ENCODE measurements around the gene ZFPM1. TPM values are rescaled to one million over a fixed set of nuclear protein-coding genes. Genes with fewer than 3 reads are reported as not detected.

The ZFPM1 gene
- total and polyA plus RNA-seq, 2 experiments from 2014 or later = 0.53 to 2.2 TPM

DNA sequence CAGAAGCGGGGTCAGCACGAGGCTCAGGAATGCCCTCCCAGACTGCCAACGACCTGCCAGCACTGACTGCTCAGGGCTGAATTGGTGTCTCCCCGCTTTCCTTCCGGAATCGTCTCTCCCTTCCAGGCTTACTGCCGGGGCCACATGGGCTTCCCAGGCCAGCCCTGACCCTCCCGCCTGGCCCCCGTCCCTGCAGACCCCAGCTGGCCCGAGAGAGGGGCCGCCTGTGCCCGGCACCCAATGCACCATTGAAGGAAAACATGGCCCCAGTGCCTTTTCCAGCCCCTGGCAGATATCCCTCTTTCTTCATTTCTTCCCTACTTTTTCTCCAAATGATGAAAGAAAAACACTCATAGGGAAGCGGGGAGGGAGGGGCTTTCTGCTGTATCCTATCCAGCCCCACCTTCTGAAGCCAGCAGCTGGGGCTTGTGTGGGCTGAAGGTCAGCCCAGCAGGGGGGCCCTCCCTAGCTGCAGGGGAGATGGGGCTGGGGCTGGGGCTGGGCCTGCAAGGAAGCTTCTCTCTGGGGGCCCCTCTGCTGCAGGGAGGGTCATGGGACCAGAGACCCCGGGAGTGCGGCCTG is 44.4 kb upstream of the ZFPM1 start:
- Histone ChIP-seq H4K20me1 (replicated peaks; ENCODE audit: insufficient read depth) (no peaks in the 10 kb centered on the region), H3F3A (replicated peaks; ENCODE audit: low read depth) (no peaks in the 10 kb centered on the region), H2AFZ (no peak overlapping the region), H3K36me3 (ENCODE audit: insufficient read depth) (no peaks in the 10 kb centered on the region), H3K27me3 (ENCODE audit: insufficient read depth) (no peaks in the 10 kb centered on the region), H3K4me1 (ENCODE audit: insufficient read depth) (no peaks in the 10 kb centered on the region), H3K9me2 (ENCODE audit: insufficient read depth) (no peaks in the 10 kb centered on the region), H3K79me2 (replicated peaks; ENCODE audit: insufficient read depth) (no peaks in the 10 kb centered on the region), H3K4me2 (no peak overlapping the region), H3K27ac (ENCODE audit: low read depth) (no peak overlapping the region), H3K4me3 (no peak overlapping the region)
- TF ChIP-seq, protein P1, sequence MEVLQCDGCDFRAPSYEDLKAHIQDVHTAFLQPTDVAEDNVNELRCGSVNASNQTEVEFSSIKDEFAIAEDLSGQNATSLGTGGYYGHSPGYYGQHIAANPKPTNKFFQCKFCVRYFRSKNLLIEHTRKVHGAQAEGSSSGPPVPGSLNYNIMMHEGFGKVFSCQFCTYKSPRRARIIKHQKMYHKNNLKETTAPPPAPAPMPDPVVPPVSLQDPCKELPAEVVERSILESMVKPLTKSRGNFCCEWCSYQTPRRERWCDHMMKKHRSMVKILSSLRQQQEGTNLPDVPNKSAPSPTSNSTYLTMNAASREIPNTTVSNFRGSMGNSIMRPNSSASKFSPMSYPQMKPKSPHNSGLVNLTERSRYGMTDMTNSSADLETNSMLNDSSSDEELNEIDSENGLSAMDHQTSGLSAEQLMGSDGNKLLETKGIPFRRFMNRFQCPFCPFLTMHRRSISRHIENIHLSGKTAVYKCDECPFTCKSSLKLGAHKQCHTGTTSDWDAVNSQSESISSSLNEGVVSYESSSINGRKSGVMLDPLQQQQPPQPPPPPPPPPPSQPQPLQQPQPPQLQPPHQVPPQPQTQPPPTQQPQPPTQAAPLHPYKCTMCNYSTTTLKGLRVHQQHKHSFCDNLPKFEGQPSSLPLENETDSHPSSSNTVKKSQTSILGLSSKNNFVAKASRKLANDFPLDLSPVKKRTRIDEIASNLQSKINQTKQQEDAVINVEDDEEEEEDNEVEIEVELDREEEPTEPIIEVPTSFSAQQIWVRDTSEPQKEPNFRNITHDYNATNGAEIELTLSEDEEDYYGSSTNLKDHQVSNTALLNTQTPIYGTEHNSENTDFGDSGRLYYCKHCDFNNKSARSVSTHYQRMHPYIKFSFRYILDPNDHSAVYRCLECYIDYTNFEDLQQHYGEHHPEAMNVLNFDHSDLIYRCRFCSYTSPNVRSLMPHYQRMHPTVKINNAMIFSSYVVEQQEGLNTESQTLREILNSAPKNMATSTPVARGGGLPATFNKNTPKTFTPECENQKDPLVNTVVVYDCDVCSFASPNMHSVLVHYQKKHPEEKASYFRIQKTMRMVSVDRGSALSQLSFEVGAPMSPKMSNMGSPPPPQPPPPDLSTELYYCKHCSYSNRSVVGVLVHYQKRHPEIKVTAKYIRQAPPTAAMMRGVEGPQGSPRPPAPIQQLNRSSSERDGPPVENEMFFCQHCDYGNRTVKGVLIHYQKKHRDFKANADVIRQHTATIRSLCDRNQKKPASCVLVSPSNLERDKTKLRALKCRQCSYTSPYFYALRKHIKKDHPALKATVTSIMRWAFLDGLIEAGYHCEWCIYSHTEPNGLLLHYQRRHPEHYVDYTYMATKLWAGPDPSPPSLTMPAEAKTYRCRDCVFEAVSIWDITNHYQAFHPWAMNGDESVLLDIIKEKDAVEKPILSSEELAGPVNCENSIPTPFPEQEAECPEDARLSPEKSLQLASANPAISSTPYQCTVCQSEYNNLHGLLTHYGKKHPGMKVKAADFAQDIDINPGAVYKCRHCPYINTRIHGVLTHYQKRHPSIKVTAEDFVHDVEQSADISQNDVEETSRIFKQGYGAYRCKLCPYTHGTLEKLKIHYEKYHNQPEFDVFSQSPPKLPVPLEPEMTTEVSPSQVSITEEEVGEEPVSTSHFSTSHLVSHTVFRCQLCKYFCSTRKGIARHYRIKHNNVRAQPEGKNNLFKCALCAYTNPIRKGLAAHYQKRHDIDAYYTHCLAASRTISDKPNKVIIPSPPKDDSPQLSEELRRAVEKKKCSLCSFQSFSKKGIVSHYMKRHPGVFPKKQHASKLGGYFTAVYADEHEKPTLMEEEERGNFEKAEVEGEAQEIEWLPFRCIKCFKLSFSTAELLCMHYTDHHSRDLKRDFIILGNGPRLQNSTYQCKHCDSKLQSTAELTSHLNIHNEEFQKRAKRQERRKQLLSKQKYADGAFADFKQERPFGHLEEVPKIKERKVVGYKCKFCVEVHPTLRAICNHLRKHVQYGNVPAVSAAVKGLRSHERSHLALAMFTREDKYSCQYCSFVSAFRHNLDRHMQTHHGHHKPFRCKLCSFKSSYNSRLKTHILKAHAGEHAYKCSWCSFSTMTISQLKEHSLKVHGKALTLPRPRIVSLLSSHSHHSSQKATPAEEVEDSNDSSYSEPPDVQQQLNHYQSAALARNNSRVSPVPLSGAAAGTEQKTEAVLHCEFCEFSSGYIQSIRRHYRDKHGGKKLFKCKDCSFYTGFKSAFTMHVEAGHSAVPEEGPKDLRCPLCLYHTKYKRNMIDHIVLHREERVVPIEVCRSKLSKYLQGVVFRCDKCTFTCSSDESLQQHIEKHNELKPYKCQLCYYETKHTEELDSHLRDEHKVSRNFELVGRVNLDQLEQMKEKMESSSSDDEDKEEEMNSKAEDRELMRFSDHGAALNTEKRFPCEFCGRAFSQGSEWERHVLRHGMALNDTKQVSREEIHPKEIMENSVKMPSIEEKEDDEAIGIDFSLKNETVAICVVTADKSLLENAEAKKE (CRISPR knock-in tag; IDR thresholded peaks at IDR 0.05) = no peak
- TF ChIP-seq JUNB (IDR thresholded peaks at IDR 0.05; ENCODE audit: unreplicated experiment) (no peak), NANOG (IDR thresholded peaks at IDR 0.05; ENCODE audit: borderline replicate concordance) (no peak), ZNF331 (CRISPR knock-in tag; IDR thresholded peaks at IDR 0.05; ENCODE audit: low read depth) (no peak), ZNF114 (CRISPR knock-in tag; IDR thresholded peaks at IDR 0.05) (no peak), EZH2 (IDR thresholded peaks at IDR 0.05; ENCODE audit: low read depth, unreplicated experiment) (no peak), POLR2AphosphoS5 (IDR thresholded peaks at IDR 0.05; ENCODE audit: low read depth) (no peak), STAT1 (IDR thresholded peaks at IDR 0.05; ENCODE audit: unreplicated experiment) (no peak)
- TF ChIP-seq, protein P2, sequence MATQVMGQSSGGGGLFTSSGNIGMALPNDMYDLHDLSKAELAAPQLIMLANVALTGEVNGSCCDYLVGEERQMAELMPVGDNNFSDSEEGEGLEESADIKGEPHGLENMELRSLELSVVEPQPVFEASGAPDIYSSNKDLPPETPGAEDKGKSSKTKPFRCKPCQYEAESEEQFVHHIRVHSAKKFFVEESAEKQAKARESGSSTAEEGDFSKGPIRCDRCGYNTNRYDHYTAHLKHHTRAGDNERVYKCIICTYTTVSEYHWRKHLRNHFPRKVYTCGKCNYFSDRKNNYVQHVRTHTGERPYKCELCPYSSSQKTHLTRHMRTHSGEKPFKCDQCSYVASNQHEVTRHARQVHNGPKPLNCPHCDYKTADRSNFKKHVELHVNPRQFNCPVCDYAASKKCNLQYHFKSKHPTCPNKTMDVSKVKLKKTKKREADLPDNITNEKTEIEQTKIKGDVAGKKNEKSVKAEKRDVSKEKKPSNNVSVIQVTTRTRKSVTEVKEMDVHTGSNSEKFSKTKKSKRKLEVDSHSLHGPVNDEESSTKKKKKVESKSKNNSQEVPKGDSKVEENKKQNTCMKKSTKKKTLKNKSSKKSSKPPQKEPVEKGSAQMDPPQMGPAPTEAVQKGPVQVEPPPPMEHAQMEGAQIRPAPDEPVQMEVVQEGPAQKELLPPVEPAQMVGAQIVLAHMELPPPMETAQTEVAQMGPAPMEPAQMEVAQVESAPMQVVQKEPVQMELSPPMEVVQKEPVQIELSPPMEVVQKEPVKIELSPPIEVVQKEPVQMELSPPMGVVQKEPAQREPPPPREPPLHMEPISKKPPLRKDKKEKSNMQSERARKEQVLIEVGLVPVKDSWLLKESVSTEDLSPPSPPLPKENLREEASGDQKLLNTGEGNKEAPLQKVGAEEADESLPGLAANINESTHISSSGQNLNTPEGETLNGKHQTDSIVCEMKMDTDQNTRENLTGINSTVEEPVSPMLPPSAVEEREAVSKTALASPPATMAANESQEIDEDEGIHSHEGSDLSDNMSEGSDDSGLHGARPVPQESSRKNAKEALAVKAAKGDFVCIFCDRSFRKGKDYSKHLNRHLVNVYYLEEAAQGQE (IDR thresholded peaks at IDR 0.05; ENCODE audit: unreplicated experiment) = no peak
- TF ChIP-seq, protein P3, sequence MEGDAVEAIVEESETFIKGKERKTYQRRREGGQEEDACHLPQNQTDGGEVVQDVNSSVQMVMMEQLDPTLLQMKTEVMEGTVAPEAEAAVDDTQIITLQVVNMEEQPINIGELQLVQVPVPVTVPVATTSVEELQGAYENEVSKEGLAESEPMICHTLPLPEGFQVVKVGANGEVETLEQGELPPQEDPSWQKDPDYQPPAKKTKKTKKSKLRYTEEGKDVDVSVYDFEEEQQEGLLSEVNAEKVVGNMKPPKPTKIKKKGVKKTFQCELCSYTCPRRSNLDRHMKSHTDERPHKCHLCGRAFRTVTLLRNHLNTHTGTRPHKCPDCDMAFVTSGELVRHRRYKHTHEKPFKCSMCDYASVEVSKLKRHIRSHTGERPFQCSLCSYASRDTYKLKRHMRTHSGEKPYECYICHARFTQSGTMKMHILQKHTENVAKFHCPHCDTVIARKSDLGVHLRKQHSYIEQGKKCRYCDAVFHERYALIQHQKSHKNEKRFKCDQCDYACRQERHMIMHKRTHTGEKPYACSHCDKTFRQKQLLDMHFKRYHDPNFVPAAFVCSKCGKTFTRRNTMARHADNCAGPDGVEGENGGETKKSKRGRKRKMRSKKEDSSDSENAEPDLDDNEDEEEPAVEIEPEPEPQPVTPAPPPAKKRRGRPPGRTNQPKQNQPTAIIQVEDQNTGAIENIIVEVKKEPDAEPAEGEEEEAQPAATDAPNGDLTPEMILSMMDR (conservative IDR thresholded peaks at IDR 0.05; ENCODE audit: low read depth in 2 of 2) = no peak
- TF ChIP-seq, protein P4, sequence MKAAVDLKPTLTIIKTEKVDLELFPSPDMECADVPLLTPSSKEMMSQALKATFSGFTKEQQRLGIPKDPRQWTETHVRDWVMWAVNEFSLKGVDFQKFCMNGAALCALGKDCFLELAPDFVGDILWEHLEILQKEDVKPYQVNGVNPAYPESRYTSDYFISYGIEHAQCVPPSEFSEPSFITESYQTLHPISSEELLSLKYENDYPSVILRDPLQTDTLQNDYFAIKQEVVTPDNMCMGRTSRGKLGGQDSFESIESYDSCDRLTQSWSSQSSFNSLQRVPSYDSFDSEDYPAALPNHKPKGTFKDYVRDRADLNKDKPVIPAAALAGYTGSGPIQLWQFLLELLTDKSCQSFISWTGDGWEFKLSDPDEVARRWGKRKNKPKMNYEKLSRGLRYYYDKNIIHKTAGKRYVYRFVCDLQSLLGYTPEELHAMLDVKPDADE (IDR thresholded peaks at IDR 0.05) = no peak
- H3K4me3 Mint-ChIP-seq = no peak overlapping the region
- H3K4me1 Mint-ChIP-seq = 0 out of 3 replicates have a peak, but pooled peaks cover 4% of the 10 kb centered on the region
- H3K27ac Mint-ChIP-seq = no peak overlapping the region
- DNase-seq (ENCODE audit: low spot score) (no peak), ATAC-seq (no peak)
- no peaks in the 10 kb centered on the region for H3K9me3 Mint-ChIP-seq
- no peaks in the 10 kb centered on the region for H3K36me3 Mint-ChIP-seq (ENCODE audit: low read depth)
- peaks cover 15% of the 10 kb centered on the region for H3K27me3 Mint-ChIP-seq (ENCODE audit: insufficient read depth, low read depth, poor library complexity)

All from GM23338 (cell line).